HTR-8/SVneo (cell line): ENCODE results near the gene DDTL.

ENCODE experiments used
- DNase-seq: peaks from one replicate; pipeline ENCODE4 v3.0.0; 2011; ENCODE audit warnings: low spot score, mixed read lengths; ENCODE audit not compliant: insufficient read length
- FAIRE-seq: peaks from 2 replicates; lab custom pipeline; 2011; peaks lifted over from hg19 to GRCh38; lab: Jason Lieb, UNC

DDTL gene

GRCh38 chr22:24002272-24002671 is 35.6 kb downstream of the DDTL start:
- DNase-seq (no peak), FAIRE-seq (no peak)

DNA sequence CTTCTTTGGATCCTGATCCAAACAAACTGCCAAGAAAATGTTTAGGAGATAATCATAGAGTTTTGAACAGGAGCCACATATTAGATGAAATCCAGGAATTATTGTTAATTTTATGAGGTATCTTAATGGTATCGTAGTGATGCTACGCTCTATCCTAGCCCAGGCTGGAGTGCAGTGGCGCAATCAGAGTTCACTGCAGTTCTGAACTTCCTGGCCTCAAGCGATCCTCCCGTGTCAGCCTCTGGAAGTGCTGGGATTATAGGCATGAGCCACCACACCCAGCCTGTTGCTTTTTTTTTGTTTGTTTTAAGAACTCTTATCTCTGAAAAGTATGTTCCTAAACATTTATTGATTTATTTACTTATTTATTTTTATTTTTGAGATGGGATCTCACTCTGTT is 36.2 kb downstream of the DDTL start:
- FAIRE-seq (no peak), DNase-seq (no peak)

DNA sequence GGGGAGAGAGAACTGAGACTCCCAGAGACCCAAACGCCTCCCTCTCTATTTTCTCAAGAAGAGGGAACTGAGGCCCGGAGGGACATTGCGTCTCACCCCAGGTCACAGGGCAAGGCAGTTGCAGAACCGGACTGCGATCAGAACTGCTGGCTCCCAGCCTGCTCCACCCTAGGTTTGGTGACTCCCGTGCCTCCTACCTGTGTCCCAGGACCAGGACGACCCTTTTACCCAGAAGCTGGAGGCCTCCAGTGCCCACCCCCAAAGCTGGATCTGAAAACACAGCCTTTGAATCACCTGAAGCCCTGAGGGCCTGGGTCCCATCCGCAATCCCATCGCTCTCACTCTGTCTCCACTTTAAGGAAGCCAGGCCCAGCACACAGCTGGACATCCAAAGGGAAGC is 37.2 kb downstream of the DDTL start:
- FAIRE-seq = no peak
- no peak for DNase-seq

DNA sequence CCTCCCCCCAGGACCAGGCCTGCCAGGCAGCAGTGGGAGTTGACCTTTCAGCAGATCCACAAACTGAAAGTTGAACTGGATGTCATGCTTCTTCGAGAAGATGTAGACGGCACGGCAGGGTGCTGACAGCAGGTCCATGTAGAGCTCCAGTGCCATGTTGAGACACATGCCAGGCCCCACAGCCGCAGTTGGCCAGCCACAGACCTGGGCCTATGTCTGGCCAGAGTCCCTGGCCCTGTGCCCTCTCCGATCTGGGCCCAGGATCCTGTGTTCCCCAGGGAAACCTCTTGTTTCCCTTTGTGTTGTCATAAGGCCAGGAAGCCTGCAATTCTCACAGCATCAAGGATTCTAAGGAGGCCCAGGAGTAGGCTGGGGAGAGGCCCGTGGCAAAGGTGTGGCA is 38.5 kb downstream of the DDTL start, which contains the start of gene GSTT4:
GSTT4 (minus strand) TSS at position 253 of the 400 bp plus-strand sequence; CDS start at position 156, 97 bp downstream.
- DNase-seq (no peak), FAIRE-seq (no peak)

DNA sequence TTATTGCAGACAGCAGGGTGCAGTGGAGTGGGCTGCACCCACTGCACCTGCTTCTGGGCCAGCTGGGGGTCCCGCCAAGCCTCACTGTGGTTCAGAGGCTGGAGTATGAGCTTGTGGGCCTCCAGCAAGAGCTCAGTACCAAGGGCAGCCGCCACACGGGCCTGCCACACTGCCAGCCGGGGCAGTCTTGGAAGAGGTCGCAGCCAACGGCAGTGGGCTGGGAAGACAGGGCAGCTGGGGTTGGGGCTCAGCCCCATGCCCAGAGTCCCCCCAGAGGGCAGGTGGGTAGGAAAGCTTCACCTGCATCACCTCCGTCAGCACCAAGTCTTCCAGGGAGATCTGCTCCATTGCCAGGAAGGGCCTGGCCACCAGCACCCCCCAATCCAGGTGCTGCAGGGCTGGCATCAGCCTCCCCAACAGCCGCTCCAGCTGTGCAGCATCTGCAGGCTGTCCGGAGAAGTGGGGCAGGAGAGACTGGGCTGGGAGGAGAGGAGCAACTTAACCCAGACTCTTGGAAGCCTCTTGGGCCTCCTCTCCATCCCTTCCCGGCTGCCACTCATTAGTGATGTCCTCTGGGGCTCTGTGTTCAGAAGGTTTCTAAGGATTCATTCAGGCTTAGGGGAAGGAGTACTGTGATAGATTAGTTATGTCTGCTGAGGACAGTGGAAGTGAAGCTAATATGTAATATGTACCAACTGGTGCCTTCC is 39.7 kb downstream of the DDTL start:
- DNase-seq = no peak
- no peak for FAIRE-seq

- FAIRE-seq (no peak), DNase-seq (no peak)
Measured at GRCh38 chr22:24006914-24007214, 40.2 kb downstream of the DDTL start.

DNA sequence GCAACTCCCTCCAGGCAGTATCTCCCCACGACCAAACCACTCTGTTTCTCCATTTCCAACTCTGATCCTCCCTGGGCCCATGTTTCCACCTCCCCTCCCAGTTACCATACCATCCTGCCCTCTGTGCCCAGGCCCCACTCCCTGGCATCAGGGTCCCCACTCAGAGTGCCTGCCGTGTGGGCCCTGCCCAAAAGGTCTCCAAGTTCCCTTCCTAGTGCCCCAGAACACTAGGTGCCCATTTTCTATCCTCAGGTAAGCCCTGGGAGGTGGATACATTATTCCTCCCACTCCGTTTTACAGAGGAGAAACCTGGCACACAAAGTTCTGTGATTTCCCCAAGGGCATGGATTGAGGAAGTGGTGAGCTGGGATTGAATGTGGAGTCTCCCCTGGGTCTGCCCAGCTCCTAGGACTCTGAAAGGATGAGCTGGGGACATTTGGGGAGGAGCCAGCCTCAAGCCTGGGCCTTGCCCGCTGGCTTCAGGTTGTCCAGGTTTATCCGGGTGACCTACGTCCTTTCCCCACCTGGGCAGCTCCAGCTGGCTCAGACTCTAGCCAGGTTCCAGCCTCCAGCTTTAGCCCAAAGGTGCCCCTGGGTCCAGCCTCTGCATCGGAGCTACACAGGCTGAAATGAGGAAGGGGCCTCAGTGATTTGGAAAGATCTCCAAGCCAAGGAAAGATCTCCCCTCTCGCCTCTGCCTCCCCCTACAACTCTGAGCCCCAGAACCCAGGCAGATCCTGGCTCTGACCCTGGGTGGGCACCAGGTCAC is 40.7 kb downstream of the DDTL start:
- no peak for DNase-seq
- no peak for FAIRE-seq

DNA sequence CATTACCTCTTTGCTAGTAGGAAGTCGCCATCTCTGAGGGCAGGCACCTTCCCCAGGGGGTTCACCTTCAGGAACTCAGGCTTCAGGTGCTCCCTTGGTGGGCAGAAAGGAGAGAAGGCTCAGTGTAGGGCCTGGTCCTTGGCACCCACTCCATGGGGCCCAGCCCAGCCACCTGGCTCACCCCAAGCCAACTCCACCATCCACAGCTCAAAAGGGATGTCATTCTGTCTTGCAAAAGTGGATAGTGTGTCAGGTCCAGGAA is 41.3 kb downstream of the DDTL start:
- FAIRE-seq = no peak

GRCh38 chr22:24008381-24009226 is 41.9 kb downstream of the DDTL start:
- FAIRE-seq = no peak
- no peak for DNase-seq

More for the DNA sequence above, 41.3 kb downstream of the DDTL start:
- no peak for DNase-seq

DNA sequence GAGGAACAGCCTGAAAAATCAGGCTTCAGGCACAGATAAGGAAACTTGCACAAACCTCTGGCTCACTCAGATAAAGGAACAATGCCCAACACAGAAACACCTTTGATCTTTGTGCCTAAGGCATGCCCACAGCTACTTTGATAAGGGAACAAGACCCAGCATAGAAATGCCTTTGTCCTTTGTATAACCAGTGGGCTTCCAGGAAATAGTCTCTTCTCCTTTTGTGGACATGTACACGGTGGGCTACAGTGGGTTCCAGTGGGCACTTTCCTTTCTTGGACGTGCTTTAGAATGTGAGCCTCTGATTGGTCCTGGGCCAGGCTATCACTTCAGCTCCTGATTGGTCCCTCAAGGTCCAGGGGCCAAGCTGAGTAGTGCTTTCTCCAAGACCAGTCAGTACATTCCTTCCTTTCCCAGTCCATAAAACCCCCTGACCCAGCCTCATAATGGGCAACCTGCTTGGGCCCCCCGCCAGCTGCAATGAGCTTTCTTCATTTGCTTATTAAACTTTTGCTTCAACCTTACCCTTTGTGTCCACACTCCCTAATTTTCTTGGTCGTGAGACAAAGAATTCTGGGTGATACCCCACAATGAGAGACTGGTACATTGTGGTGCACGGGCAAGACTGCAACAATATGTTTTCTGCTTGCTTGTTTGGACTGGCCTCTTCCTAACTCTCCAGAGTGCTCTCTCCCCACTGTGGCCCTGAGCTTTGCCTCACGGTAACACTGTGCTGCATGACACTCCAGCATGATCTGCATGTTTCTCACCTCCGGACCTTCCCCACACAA is 42.7 kb downstream of the DDTL start:
- no peak for FAIRE-seq

GRCh38 chr22:24010018-24010391 is 43.3 kb downstream of the DDTL start:
- FAIRE-seq (no peak), DNase-seq (no peak)

More for the DNA sequence above, 42.7 kb downstream of the DDTL start:
- no peak for DNase-seq

DNA sequence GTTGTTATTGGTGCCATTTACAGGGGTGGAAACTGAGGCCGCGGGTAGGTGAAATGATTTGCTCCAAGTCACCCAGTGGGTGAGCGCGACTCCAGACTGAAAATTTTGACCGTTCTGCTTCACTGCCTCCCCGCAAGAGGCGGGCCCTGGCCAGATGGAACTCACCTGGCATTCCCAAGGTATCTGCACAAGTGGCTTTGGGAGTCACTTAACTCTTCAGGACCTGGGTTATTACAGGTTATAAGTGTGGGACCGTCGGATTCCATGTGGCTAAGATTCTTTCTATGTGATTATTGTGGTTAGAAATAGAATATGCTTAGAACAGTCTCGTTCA is 45.0 kb downstream of the DDTL start:
- FAIRE-seq = no peak

DNA sequence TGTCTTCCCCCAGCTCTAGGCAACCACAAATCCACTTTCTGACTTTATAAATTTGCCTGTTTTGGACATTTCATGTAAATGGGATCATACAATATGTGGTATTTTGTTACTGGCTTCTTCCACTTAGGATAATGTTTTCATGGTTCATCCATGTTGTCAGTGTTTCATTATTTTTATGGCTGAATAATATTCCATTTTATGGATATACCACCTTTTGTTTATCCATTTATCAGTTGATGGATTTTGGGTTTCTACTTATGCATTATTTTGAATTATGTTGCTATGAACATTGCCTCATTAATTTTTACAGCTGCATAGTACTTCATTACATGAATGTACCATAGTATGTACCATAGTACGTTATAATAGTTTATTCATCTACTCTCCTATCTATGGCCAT is 49.5 kb downstream of the DDTL start:
- DNase-seq (no peak), FAIRE-seq (no peak)

More for the DNA sequence above, 45.0 kb downstream of the DDTL start:
- DNase-seq = no peak

GRCh38 chr22:24021304-24021703 is 54.6 kb downstream of the DDTL start:
- no peak for FAIRE-seq
- DNase-seq = no peak
